Measurements from ENCODE around the gene PTHLH. TPM values are rescaled to one million over a fixed set of nuclear protein-coding genes. Genes with fewer than 3 reads are reported as not detected.

The PTHLH gene
- total RNA-seq, 1 experiment from 2014 or later: not detected

GRCh38 chr12:27913999-27914614, 58.4 kb downstream of the PTHLH start:
- DNase-seq: no peak
- POLR2A ChIA-PET: no interaction called here
- intact Hi-C loops (cut with micrococcal nuclease; ENCODE audit: unreplicated experiment): no loop called here

DNA sequence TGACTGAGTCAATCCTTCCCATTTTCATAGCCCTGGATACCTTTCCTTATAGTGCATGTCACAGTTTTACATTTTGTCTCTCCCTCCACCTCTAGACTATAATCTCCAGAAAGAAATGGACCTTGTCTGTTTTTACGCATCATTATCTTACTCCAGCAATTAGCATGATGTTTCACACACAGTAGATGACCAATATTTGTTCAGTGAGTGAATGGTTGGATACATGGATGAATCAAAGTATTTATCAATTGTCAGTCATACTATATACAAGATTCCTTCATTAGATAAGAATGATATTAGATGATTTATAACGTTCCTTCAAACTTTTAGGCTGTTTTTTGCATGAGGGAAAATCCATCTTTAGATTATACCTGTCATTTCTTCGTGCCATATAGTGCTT, 61.1 kb downstream of the PTHLH start:
- ChIA-PET POLR2A (no interaction called here), CTCF (no interaction called here)
- no peak overlapping the region for H3K4me3 Mint-ChIP-seq (ENCODE audit: unreplicated experiment)
- intact Hi-C loops (cut with micrococcal nuclease; ENCODE audit: unreplicated experiment): no loop called here
- TF ChIP-seq, protein P1, sequence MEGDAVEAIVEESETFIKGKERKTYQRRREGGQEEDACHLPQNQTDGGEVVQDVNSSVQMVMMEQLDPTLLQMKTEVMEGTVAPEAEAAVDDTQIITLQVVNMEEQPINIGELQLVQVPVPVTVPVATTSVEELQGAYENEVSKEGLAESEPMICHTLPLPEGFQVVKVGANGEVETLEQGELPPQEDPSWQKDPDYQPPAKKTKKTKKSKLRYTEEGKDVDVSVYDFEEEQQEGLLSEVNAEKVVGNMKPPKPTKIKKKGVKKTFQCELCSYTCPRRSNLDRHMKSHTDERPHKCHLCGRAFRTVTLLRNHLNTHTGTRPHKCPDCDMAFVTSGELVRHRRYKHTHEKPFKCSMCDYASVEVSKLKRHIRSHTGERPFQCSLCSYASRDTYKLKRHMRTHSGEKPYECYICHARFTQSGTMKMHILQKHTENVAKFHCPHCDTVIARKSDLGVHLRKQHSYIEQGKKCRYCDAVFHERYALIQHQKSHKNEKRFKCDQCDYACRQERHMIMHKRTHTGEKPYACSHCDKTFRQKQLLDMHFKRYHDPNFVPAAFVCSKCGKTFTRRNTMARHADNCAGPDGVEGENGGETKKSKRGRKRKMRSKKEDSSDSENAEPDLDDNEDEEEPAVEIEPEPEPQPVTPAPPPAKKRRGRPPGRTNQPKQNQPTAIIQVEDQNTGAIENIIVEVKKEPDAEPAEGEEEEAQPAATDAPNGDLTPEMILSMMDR (IDR thresholded peaks at IDR 0.05; ENCODE audit: insufficient read depth in 1 of 2, low read depth in 1 of 2, low read length in 1 of 2, severe bottlenecking in 1 of 2, unreplicated experiment in 1 of 2): no peak
- no TSS peak for BruUV-seq (replicated peaks)
- no peaks in the 10 kb centered on the region for H3K27me3 ChIP-seq (replicated peaks; ENCODE audit: control insufficient read depth, insufficient read depth, low read length)
- H3K27me3 Mint-ChIP-seq (ENCODE audit: insufficient read depth, unreplicated experiment): no peaks in the 10 kb centered on the region
- H3K36me3 ChIP-seq (ENCODE audit: control insufficient read depth, insufficient read depth, low read length): no peaks in the 10 kb centered on the region
- no peaks in the 10 kb centered on the region for H3K36me3 Mint-ChIP-seq (ENCODE audit: insufficient read depth, unreplicated experiment)
- peaks cover 38% of the 10 kb centered on the region for H3K9me3 Mint-ChIP-seq (ENCODE audit: unreplicated experiment)
- peaks cover 18% of the 10 kb centered on the region for H3K4me1 ChIP-seq
- DNase-seq: no peak
- H3K4me3 ChIP-seq (ENCODE audit: low read depth, low read length): no peak overlapping the region
- peaks cover 5% of the 10 kb centered on the region; the same call in 1 of the 2 replicates for H3K9me3 ChIP-seq
- H3K27ac Mint-ChIP-seq (ENCODE audit: unreplicated experiment): no peak overlapping the region
- H3K4me1 Mint-ChIP-seq (ENCODE audit: low read depth, unreplicated experiment): peaks cover 8% of the 10 kb centered on the region

More at GRCh38 chr12:27913999-27914614, 58.4 kb downstream of the PTHLH start:
- Histone ChIP-seq H3K4me1 (peaks cover 19% of the 10 kb centered on the region), H3K4me3 (ENCODE audit: low read depth, low read length) (no peak overlapping the region), H3K9me3 (peaks cover 7% of the 10 kb centered on the region; the same call in 1 of the 2 replicates), H3K36me3 (ENCODE audit: control insufficient read depth, insufficient read depth, low read length) (no peaks in the 10 kb centered on the region), H3K27me3 (replicated peaks; ENCODE audit: control insufficient read depth, insufficient read depth, low read length) (no peaks in the 10 kb centered on the region)
- Mint-ChIP-seq H3K9me3 (ENCODE audit: unreplicated experiment) (peaks cover 34% of the 10 kb centered on the region), H3K27me3 (ENCODE audit: insufficient read depth, unreplicated experiment) (no peaks in the 10 kb centered on the region), H3K27ac (ENCODE audit: unreplicated experiment) (no peak overlapping the region), H3K4me3 (ENCODE audit: unreplicated experiment) (no peak overlapping the region), H3K36me3 (ENCODE audit: insufficient read depth, unreplicated experiment) (no peaks in the 10 kb centered on the region), H3K4me1 (ENCODE audit: low read depth, unreplicated experiment) (peaks cover 21% of the 10 kb centered on the region)
- TF ChIP-seq, protein P1 (IDR thresholded peaks at IDR 0.05; ENCODE audit: insufficient read depth in 1 of 2, low read depth in 1 of 2, low read length in 1 of 2, severe bottlenecking in 1 of 2, unreplicated experiment in 1 of 2): no peak
- CTCF ChIA-PET: no interaction called here
- BruUV-seq (replicated peaks): no TSS peak

Other genes with a start within 250 kb of the PTHLH start
- gene KLHL42, start 192.5 kb downstream of the PTHLH start, total RNA-seq (2022): 36.5 and 38.1 TPM in 2 replicates
- not detected in 2 replicates for gene MANSC4, start 192.5 kb downstream of the PTHLH start, total RNA-seq (2022)
- gene CCDC91, start 217.7 kb upstream of the PTHLH start, total RNA-seq (2022): 21.2 and 21.6 TPM in 2 replicates